GM20000 (cell line): Measurements from ENCODE around the gene HBEGF.

ENCODE experiments used
- DNase-seq: peaks from one replicate; pipeline ENCODE4 v3.0.0; 2012; ENCODE audit warnings: low spot score
- CTCF ChIP-seq: IDR thresholded peaks from 2 replicates; pipeline ENCODE4 v1.5.1; 2012; ENCODE audit warnings: mild to moderate bottlenecking, control low read depth; ENCODE audit errors: extremely low read depth, missing control alignments

Gene HBEGF

GRCh38 chr5:140337880-140338279 lies 8.5 kb downstream of the HBEGF start:
- no peak for TF ChIP-seq CTCF
- DNase-seq: no peak

GRCh38 chr5:140336388-140336787 lies 10.0 kb downstream of the HBEGF start:
- no peak for DNase-seq
- no peak for TF ChIP-seq CTCF

GRCh38 chr5:140331638-140332037 lies 14.8 kb downstream of the HBEGF start:
- DNase-seq: no peak
- TF ChIP-seq CTCF: no peak

- no peak for DNase-seq
- TF ChIP-seq CTCF: no peak
These were observed 16.5 kb downstream of the HBEGF start for GRCh38 chr5:140329739-140330481.

- DNase-seq: no peak
These were observed 18.2 kb downstream of the HBEGF start for GRCh38 chr5:140328036-140328764.

GRCh38 chr5:140327589-140327988 lies 18.8 kb downstream of the HBEGF start:
- no peak for TF ChIP-seq CTCF
- DNase-seq: no peak

More at GRCh38 chr5:140328036-140328764, 18.2 kb downstream of the HBEGF start:
- no peak for TF ChIP-seq CTCF

GRCh38 chr5:140325486-140325885 lies 20.9 kb downstream of the HBEGF start:
- TF ChIP-seq CTCF: no peak
- DNase-seq: no peak
